Natural killer cell treated with Interleukin-12 subunit alpha and Interleukin-12 subunit beta and Interleukin-15 and Interleukin-18, amount 100 ng/mL, for 72 hours (primary cell): ENCODE measurements around the gene WDR62. TPM values are rescaled to one million over a fixed set of nuclear protein-coding genes. Genes with fewer than 3 reads are reported as not detected.

ENCODE experiments used
- ATAC-seq, 2 donors: fragments of 150-1000 bp; cut with Tn5 transposase in 1 of 2; sonication (Bioruptor Pico), chemical (Tn5 transposase) in 1 of 2; 2 replicates each; pipeline ENCODE4 v1.10.0; 2021
- DNase-seq: peaks from one replicate; pipeline ENCODE4 v3.0.0; 2022; ENCODE audit warnings: low spot score
- H3K27ac Mint-ChIP-seq, 2 donors: 1 replicate in 1 of 2; 2 replicates in 1 of 2; pipeline ENCODE4 v1.8.0; 2022; ENCODE audit warnings: mixed read lengths in 2 of 2, mild to moderate bottlenecking in 1 of 2, moderate library complexity in 1 of 2
- H3K27me3 Mint-ChIP-seq, 2 donors: 1 replicate in 1 of 2; 2 replicates in 1 of 2; pipeline ENCODE4 v1.8.0; 2022; ENCODE audit warnings: mixed read lengths in 2 of 2
- H3K36me3 Mint-ChIP-seq: one replicate; pipeline ENCODE4 v1.8.0; 2022; ENCODE audit warnings: mixed read lengths
- H3K4me1 Mint-ChIP-seq, 2 donors: 1 replicate in 1 of 2; 2 replicates in 1 of 2; pipeline ENCODE4 v1.8.0; 2022; ENCODE audit warnings: low read depth in 2 of 2, mixed read lengths in 2 of 2, mild to moderate bottlenecking in 1 of 2
- H3K4me3 Mint-ChIP-seq: one replicate; pipeline ENCODE4 v1.8.0; 2022; ENCODE audit warnings: mixed read lengths
- H3K9me3 Mint-ChIP-seq: 2 replicates; pipeline ENCODE4 v1.8.0; 2022; ENCODE audit warnings: mixed read lengths
- total RNA-seq, 2 donors: library from RNA; stranded (reverse); gene quantifications; one replicate each; pipeline ENCODE4 v1.2.3, GENCODE V29; 2022

WDR62 gene
- total RNA-seq, 2 donors from 2014 or later, result 15.0 to 57.1 TPM

- Mint-ChIP-seq H3K9me3 (no peaks in the 10 kb centered on the region), H3K27me3 (no peaks in the 10 kb centered on the region), H3K4me3 (no peak overlapping the region), H3K27ac (no peak overlapping the region), H3K36me3 (no peaks in the 10 kb centered on the region), H3K4me1 (peaks cover 15% of the 10 kb centered on the region in 2 donors)
- DNase-seq (no peak), ATAC-seq (no peak)
Measured at GRCh38 chr19:36153126-36153525, 98.4 kb downstream of the WDR62 start.

Other genes starting within 250 kb of the WDR62 start
- gene PRODH2, start 242.1 kb upstream of the WDR62 start, total RNA-seq, result not detected
- gene NPHS1, start 202.4 kb upstream of the WDR62 start, total RNA-seq, result not detected
- gene KIRREL2, start 198.0 kb upstream of the WDR62 start, total RNA-seq, result 1 to 10 TPM; 1.3 to 2.2 TPM
- 1 to 10 TPM; 1.9 TPM for gene APLP1, start 186.3 kb upstream of the WDR62 start, total RNA-seq
- gene NFKBID, start 154.4 kb upstream of the WDR62 start, total RNA-seq, result 10 to 100 TPM; 54.4 to 68.7 TPM
- gene HCST, start 152.4 kb upstream of the WDR62 start, total RNA-seq, result 100 to 1,000 TPM; 154 to 228 TPM
- 100 to 1,000 TPM in 1 of 2 donors, 10 to 100 TPM in 1; 65.3 to 235 TPM for gene TYROBP, start 146.6 kb upstream of the WDR62 start, total RNA-seq
- gene LRFN3, start 118.5 kb upstream of the WDR62 start, total RNA-seq, result 10 to 100 TPM in 1 of 2 donors, 1 to 10 TPM in 1; 4.6 to 10.6 TPM
- gene SDHAF1, start 59.7 kb upstream of the WDR62 start, total RNA-seq, result 10 to 100 TPM; 17.6 to 21.4 TPM
- 1 to 10 TPM; 3.0 to 4.5 TPM for gene SYNE4, start 46.1 kb upstream of the WDR62 start, total RNA-seq
- 10 to 100 TPM; 64.5 to 68.1 TPM for gene ALKBH6, start 40.7 kb upstream of the WDR62 start, total RNA-seq
- under 1 TPM; 0.76 to 0.78 TPM for gene CLIP3, start 22.0 kb upstream of the WDR62 start, total RNA-seq
- 1 to 10 TPM in 1 of 2 donors, under 1 TPM in 1; 0.47 to 1.7 TPM for gene THAP8, start 612 bp upstream of the WDR62 start, total RNA-seq
- gene OVOL3, start 56.2 kb downstream of the WDR62 start, total RNA-seq, result not detected
- 10 to 100 TPM; 40.7 to 42.4 TPM for gene POLR2I, start 60.0 kb downstream of the WDR62 start, total RNA-seq
- 100 to 1,000 TPM; 130 to 141 TPM for gene TBCB, start 60.6 kb downstream of the WDR62 start, total RNA-seq
- gene CAPNS1, start 85.2 kb downstream of the WDR62 start, total RNA-seq, result 100 to 1,000 TPM; 175 to 437 TPM
- gene COX7A1, start 97.5 kb downstream of the WDR62 start, total RNA-seq, result not detected
- gene ZNF565, start 159.8 kb downstream of the WDR62 start, total RNA-seq, result 1 to 10 TPM; 3.2 to 4.3 TPM
- 10 to 100 TPM; 72.4 to 72.8 TPM for gene ZNF146, start 160.2 kb downstream of the WDR62 start, total RNA-seq